Neural cell (in vitro differentiated cells): ENCODE results near the gene SKA2. TPM values are rescaled to one million over a fixed set of nuclear protein-coding genes. Genes with fewer than 3 reads are reported as not detected.

Experiments used
- H2AFZ ChIP-seq: fragments of 200-600, 300-800 bp; sonication (generic), shearing (Covaris generic); 2 replicates; pipeline ENCODE4 v1.6.0; 2014; ENCODE audit warnings: low read depth, mild to moderate bottlenecking, antibody characterized with exemption, low read length, moderate library complexity
- H3F3A ChIP-seq: fragments of 200-600 bp; shearing (Covaris generic); 2 replicates; pipeline ENCODE4 v1.6.1; 2016; ENCODE audit warnings: mild to moderate bottlenecking, moderate library complexity, mixed read lengths, antibody characterized with exemption, low read length; ENCODE audit not compliant: insufficient read depth, poor library complexity, severe bottlenecking
- H3K27ac ChIP-seq: fragments of 200-600, 300-800 bp; sonication (generic), shearing (Covaris generic); 2 replicates; pipeline ENCODE4 v1.5.1; 2014; ENCODE audit warnings: mild to moderate bottlenecking, low read length, moderate library complexity
- H3K27me3 ChIP-seq: fragments of 300-800, 200-600 bp; sonication (generic), shearing (Covaris generic); 2 replicates; pipeline ENCODE4 v1.6.0; 2014; ENCODE audit warnings: mild to moderate bottlenecking, low read depth, low read length, moderate library complexity; ENCODE audit not compliant: insufficient read depth
- H3K36me3 ChIP-seq: fragments of 300-800, 200-600 bp; sonication (generic), shearing (Covaris generic); 2 replicates; pipeline ENCODE4 v1.5.1; 2014; ENCODE audit warnings: mild to moderate bottlenecking, antibody characterized with exemption, low read length, moderate library complexity; ENCODE audit not compliant: insufficient read depth
- H3K4me2 ChIP-seq: fragments of 300-800, 200-600 bp; sonication (generic), shearing (Covaris generic); 2 replicates; pipeline ENCODE4 v1.6.0; 2014; ENCODE audit warnings: mild to moderate bottlenecking, low read length
- H3K4me3 ChIP-seq: fragments of 300-800, 200-600 bp; sonication (generic), shearing (Covaris generic); 2 replicates; pipeline ENCODE4 v1.5.1; 2014; ENCODE audit warnings: mild to moderate bottlenecking, low read length, moderate library complexity
- H3K79me2 ChIP-seq: fragments of 200-600 bp; shearing (Covaris generic); replicated peaks from 2 replicates; pipeline ENCODE4 v1.6.0; 2014; ENCODE audit warnings: mild to moderate bottlenecking, low read length, moderate library complexity; ENCODE audit not compliant: insufficient read depth
- H3K9ac ChIP-seq: fragments of 300-800, 200-600 bp; sonication (generic), shearing (Covaris generic); 2 replicates; pipeline ENCODE4 v1.6.1; 2016; ENCODE audit warnings: mild to moderate bottlenecking, low read length, mixed read lengths
- H3K9me2 ChIP-seq: fragments of 200-600 bp; shearing (Covaris generic); 2 replicates; pipeline ENCODE4 v1.6.1; 2016; ENCODE audit warnings: mild to moderate bottlenecking, low read length, mixed read lengths; ENCODE audit not compliant: insufficient read depth
- H3K9me3 ChIP-seq: fragments of 200-600, 300-800 bp; sonication (generic), shearing (Covaris generic); 2 replicates; pipeline ENCODE4 v1.6.1; 2016; ENCODE audit warnings: mild to moderate bottlenecking, mixed run types, low read length, moderate library complexity, mixed read lengths
- H4K20me1 ChIP-seq: fragments of 200-600 bp; shearing (Covaris generic); 2 replicates; pipeline ENCODE4 v1.6.1; 2016; ENCODE audit warnings: mild to moderate bottlenecking, mixed run types; ENCODE audit not compliant: insufficient read depth
- EP300 ChIP-seq: fragments of 450-650 bp; conservative IDR thresholded peaks from 2 replicates; pipeline ENCODE4 v1.6.1; 2014; ENCODE audit warnings: antibody characterized with exemption, mild to moderate bottlenecking, moderate library complexity; ENCODE audit not compliant: poor library complexity, severe bottlenecking
- EZH2 ChIP-seq: fragments of 200-600, 300-800 bp; shearing (Covaris generic), sonication (generic); IDR thresholded peaks from 2 replicates; pipeline ENCODE4 v1.6.1; 2014; ENCODE audit warnings: antibody characterized with exemption, low read length, borderline replicate concordance, mild to moderate bottlenecking; ENCODE audit not compliant: insufficient read depth, poor library complexity, severe bottlenecking
- MXI1 ChIP-seq: fragments of 450-650 bp; conservative IDR thresholded peaks from 2 replicates; pipeline ENCODE4 v1.6.1; 2014; ENCODE audit warnings: antibody characterized with exemption, mild to moderate bottlenecking; ENCODE audit not compliant: poor library complexity, severe bottlenecking
- POLR2AphosphoS5 ChIP-seq: IDR thresholded peaks from 2 replicates; pipeline ENCODE4 v1.6.1; 2012
- RAD21 ChIP-seq: fragments of 450-650 bp; conservative IDR thresholded peaks from 2 replicates; pipeline ENCODE4 v1.6.1; 2014; ENCODE audit warnings: antibody characterized with exemption, mild to moderate bottlenecking, moderate library complexity
- SMC3 ChIP-seq: fragments of 450-650 bp; conservative IDR thresholded peaks from 2 replicates; pipeline ENCODE4 v1.6.1; 2014; ENCODE audit warnings: antibody characterized with exemption, mild to moderate bottlenecking, moderate library complexity; ENCODE audit not compliant: poor library complexity
- TAF1 ChIP-seq: IDR thresholded peaks from 2 replicates; pipeline ENCODE4 v1.6.1; 2012; ENCODE audit warnings: low read depth
- polyA plus RNA-seq: library from polyadenylated mRNA; depleted of rRNA; stranded (reverse); fragments of >200 nt; gene quantifications from 2 replicates; pipeline ENCODE4 v1.2.3, GENCODE V29; 2014
- TF ChIP-seq, protein P1 (sequence below): fragments of 450-650 bp; IDR thresholded peaks from 2 replicates; pipeline ENCODE4 v1.5.1; 2014; ENCODE audit warnings: antibody characterized with exemption, mild to moderate bottlenecking, moderate library complexity; ENCODE audit not compliant: poor library complexity, severe bottlenecking
- TF ChIP-seq, protein P2 (sequence below): IDR thresholded peaks from 2 replicates; pipeline ENCODE4 v1.6.1; 2012; ENCODE audit warnings: borderline replicate concordance

Gene SKA2
- polyA plus RNA-seq, 1 donor from 2014 or later: 336 TPM

DNA sequence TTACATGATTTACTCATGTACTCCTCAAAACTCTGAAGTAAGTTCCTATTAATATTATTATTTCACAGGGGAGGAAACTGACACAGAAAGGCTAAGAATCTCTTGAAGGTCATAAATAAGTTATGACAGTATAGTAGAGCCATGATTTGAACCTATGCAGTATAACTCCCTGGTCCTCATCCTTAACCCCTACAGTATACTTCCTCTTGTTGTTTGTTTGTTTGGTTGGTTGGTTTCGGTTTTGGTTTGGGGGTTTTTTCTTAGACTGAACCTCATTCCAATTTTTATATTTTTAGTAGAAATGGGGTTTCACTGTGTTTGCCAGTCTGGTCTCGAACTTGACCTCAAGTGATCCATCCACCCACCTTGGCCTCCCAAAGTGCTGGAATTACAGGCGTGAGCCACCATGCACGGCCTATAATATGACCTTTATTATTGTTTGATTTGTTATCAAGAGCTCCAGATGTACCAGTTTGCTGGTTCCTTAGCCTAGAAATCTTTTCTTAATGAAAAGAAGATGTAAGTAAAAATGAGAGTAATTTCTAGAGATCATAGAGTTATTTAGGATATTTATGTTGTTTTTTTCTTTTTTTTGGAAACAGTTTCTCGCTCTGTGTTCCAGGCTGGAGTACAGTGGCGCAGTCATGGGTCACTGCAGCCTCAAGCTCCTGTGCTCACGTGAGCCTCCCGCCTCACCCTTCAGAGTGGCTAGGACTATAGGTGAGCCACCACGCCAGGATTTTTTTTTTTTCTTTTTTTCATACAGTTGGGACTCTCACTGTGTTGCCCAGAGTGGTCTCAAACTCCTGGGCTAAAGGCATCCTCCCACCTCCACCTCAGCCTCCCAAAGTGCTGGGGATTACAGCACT is 5.4 kb upstream of the SKA2 start:
- Histone ChIP-seq H4K20me1 (no peaks in the 10 kb centered on the region), H3K4me3 (no peak overlapping the region), H2AFZ (no peak overlapping the region), H3K27me3 (no peaks in the 10 kb centered on the region), H3K9me3 (no peaks in the 10 kb centered on the region), H3F3A (no peaks in the 10 kb centered on the region), H3K9me2 (no peaks in the 10 kb centered on the region), H3K79me2 (peaks cover 44% of the 10 kb centered on the region), H3K36me3 (no peaks in the 10 kb centered on the region), H3K27ac (no peak overlapping the region), H3K9ac (no peak overlapping the region), H3K4me2 (no peak overlapping the region)
- TF ChIP-seq, protein P1, sequence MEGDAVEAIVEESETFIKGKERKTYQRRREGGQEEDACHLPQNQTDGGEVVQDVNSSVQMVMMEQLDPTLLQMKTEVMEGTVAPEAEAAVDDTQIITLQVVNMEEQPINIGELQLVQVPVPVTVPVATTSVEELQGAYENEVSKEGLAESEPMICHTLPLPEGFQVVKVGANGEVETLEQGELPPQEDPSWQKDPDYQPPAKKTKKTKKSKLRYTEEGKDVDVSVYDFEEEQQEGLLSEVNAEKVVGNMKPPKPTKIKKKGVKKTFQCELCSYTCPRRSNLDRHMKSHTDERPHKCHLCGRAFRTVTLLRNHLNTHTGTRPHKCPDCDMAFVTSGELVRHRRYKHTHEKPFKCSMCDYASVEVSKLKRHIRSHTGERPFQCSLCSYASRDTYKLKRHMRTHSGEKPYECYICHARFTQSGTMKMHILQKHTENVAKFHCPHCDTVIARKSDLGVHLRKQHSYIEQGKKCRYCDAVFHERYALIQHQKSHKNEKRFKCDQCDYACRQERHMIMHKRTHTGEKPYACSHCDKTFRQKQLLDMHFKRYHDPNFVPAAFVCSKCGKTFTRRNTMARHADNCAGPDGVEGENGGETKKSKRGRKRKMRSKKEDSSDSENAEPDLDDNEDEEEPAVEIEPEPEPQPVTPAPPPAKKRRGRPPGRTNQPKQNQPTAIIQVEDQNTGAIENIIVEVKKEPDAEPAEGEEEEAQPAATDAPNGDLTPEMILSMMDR: no peak
- TF ChIP-seq EP300: no peak
- TF ChIP-seq SMC3: no peak
- no peak for TF ChIP-seq RAD21
- TF ChIP-seq TAF1: no peak
- TF ChIP-seq POLR2AphosphoS5: no peak
- TF ChIP-seq MXI1: no peak
- no peak for TF ChIP-seq EZH2
- TF ChIP-seq, protein P2, sequence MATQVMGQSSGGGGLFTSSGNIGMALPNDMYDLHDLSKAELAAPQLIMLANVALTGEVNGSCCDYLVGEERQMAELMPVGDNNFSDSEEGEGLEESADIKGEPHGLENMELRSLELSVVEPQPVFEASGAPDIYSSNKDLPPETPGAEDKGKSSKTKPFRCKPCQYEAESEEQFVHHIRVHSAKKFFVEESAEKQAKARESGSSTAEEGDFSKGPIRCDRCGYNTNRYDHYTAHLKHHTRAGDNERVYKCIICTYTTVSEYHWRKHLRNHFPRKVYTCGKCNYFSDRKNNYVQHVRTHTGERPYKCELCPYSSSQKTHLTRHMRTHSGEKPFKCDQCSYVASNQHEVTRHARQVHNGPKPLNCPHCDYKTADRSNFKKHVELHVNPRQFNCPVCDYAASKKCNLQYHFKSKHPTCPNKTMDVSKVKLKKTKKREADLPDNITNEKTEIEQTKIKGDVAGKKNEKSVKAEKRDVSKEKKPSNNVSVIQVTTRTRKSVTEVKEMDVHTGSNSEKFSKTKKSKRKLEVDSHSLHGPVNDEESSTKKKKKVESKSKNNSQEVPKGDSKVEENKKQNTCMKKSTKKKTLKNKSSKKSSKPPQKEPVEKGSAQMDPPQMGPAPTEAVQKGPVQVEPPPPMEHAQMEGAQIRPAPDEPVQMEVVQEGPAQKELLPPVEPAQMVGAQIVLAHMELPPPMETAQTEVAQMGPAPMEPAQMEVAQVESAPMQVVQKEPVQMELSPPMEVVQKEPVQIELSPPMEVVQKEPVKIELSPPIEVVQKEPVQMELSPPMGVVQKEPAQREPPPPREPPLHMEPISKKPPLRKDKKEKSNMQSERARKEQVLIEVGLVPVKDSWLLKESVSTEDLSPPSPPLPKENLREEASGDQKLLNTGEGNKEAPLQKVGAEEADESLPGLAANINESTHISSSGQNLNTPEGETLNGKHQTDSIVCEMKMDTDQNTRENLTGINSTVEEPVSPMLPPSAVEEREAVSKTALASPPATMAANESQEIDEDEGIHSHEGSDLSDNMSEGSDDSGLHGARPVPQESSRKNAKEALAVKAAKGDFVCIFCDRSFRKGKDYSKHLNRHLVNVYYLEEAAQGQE: no peak

GRCh38 chr17:59155439-59156177 is 622 bp upstream of the SKA2 start, which contains the start of gene PRR11:
TSS of gene PRR11 (plus strand) at chr17:59155746. CDS start at chr17:59169753, 14,007 bp downstream.
- H3K36me3 ChIP-seq: no peaks in the 10 kb centered on the region
- H2AFZ ChIP-seq: peak within 1 kb of the TSS; percentile 93
- H3K27me3 ChIP-seq: no peaks in the 10 kb centered on the region
- H4K20me1 ChIP-seq: no peaks in the 10 kb centered on the region
- H3K4me3 ChIP-seq: peak within 1 kb of the TSS; percentile 86
- H3K9ac ChIP-seq: peak within 1 kb of the TSS; percentile 92
- no peaks in the 10 kb centered on the region for H3F3A ChIP-seq
- H3K27ac ChIP-seq: peak within 1 kb of the TSS; percentile 99
- peaks cover 68% of the 10 kb centered on the region for H3K79me2 ChIP-seq
- peak within 1 kb of the TSS; percentile 68 for H3K4me2 ChIP-seq
- TF ChIP-seq POLR2AphosphoS5 (peak; percentile 18), MXI1 (peak; percentile 100), TAF1 (no peak)
- no peaks in the 10 kb centered on the region for H3K9me3 ChIP-seq
- H3K9me2 ChIP-seq: no peaks in the 10 kb centered on the region
